NCI-H1092 treated with DMSO at 0.1 percent for 48 hours (cell line): Measurements from ENCODE around the gene AK4.

Experiments used
- DNase-seq: peaks from one replicate; lab custom pipeline; 2025; lab: John Stamatoyannopoulos, UW

AK4 gene

DNA sequence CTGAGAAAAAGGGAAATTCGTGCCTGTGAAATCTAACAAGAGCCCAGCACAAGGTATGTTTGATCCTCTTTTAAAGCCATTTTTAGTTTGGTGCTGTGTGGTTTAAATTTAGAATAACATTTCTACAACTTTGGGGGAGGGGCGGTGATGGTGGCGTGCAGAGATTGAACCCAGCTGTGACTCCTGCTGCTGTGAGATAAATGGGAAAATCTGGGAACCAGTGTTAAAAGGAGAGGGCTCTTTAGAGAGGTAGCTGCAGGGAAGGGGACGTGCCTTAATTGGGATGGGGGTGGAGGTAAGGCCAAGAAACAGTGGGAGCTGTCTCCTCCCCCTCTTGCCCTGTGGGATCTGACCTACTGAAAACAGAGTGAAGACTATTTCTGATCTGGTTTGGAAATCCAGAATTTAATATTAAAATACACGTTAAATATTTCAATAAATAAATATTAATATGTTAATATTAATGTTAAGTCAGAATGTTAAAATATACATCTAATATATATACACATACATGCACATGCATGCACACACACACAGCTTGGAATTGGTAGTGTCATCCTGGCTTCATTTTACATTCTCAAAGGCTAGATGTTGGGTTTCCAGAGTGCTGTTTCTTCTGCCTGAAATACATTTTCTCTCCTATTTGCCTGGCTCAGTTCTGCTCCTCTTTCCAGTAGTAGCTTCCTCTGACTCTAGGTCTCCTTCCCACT lies 131.2 kb downstream of the AK4 start:
- no peak for DNase-seq
